ENCODE measurements around the gene CEP126. TPM values are rescaled to one million over a fixed set of nuclear protein-coding genes. Genes with fewer than 3 reads are reported as not detected.

The CEP126 gene
- total RNA-seq, 1 donor from 2014 or later = 9.4 TPM

- H3K4me1 Mint-ChIP-seq (ENCODE audit: unreplicated experiment) = peaks cover 54% of the 10 kb centered on the region
- H3K4me3 Mint-ChIP-seq (ENCODE audit: unreplicated experiment) = peak overlapping the region; percentile 93
- H3K27me3 Mint-ChIP-seq (ENCODE audit: unreplicated experiment) = peaks cover 15% of the 10 kb centered on the region
- TF ChIP-seq CTCF (IDR thresholded peaks at IDR 0.05; ENCODE audit: unreplicated experiment) = no peak
- H3K9me3 Mint-ChIP-seq (ENCODE audit: unreplicated experiment) = no peaks in the 10 kb centered on the region
- peaks cover 4% of the 10 kb centered on the region for H3K36me3 Mint-ChIP-seq (ENCODE audit: low read depth, unreplicated experiment)
- no peak for DNase-seq (ENCODE audit: low spot score)
- H3K27ac Mint-ChIP-seq (ENCODE audit: unreplicated experiment) = peak overlapping the region; percentile 95
These were observed 471 bp upstream of the CEP126 start for GRCh38 chr11:101914341-101914737.

- Mint-ChIP-seq H3K4me3 (ENCODE audit: unreplicated experiment) (peak overlapping the region; percentile 93), H3K9me3 (ENCODE audit: unreplicated experiment) (no peaks in the 10 kb centered on the region), H3K4me1 (ENCODE audit: unreplicated experiment) (peaks cover 51% of the 10 kb centered on the region), H3K27ac (ENCODE audit: unreplicated experiment) (peak overlapping the region; percentile 95), H3K27me3 (ENCODE audit: unreplicated experiment) (peaks cover 15% of the 10 kb centered on the region), H3K36me3 (ENCODE audit: low read depth, unreplicated experiment) (peaks cover 4% of the 10 kb centered on the region)
- DNase-seq (ENCODE audit: low spot score) = no peak
- TF ChIP-seq CTCF (IDR thresholded peaks at IDR 0.05; ENCODE audit: unreplicated experiment) = no peak
These were observed 1.0 kb downstream of the CEP126 start for GRCh38 chr11:101915791-101916291.

- no peak for DNase-seq (ENCODE audit: low spot score)
- H3K4me1 Mint-ChIP-seq (ENCODE audit: unreplicated experiment) = peaks cover 49% of the 10 kb centered on the region
- H3K27me3 Mint-ChIP-seq (ENCODE audit: unreplicated experiment) = peaks cover 15% of the 10 kb centered on the region
- H3K9me3 Mint-ChIP-seq (ENCODE audit: unreplicated experiment) = no peaks in the 10 kb centered on the region
- no peak for TF ChIP-seq CTCF (IDR thresholded peaks at IDR 0.05; ENCODE audit: unreplicated experiment)
- peaks cover 4% of the 10 kb centered on the region for H3K36me3 Mint-ChIP-seq (ENCODE audit: low read depth, unreplicated experiment)
- H3K27ac Mint-ChIP-seq (ENCODE audit: unreplicated experiment) = peak within 1 kb of the TSS; percentile 95
- H3K4me3 Mint-ChIP-seq (ENCODE audit: unreplicated experiment) = peak within 1 kb of the TSS; percentile 93
These were observed 1.6 kb downstream of the CEP126 start, which contains the start of gene ANGPTL5 for GRCh38 chr11:101916422-101916821. ANGPTL5 (minus strand) TSS chr11:101916522; CDS start chr11:101907909, 8,613 bp downstream.

- no peak for TF ChIP-seq CTCF (IDR thresholded peaks at IDR 0.05; ENCODE audit: unreplicated experiment)
- Mint-ChIP-seq H3K9me3 (ENCODE audit: unreplicated experiment) (no peaks in the 10 kb centered on the region), H3K27me3 (ENCODE audit: unreplicated experiment) (peaks cover 15% of the 10 kb centered on the region), H3K27ac (ENCODE audit: unreplicated experiment) (no peak overlapping the region), H3K4me1 (ENCODE audit: unreplicated experiment) (peaks cover 41% of the 10 kb centered on the region), H3K4me3 (ENCODE audit: unreplicated experiment) (no peak overlapping the region), H3K36me3 (ENCODE audit: low read depth, unreplicated experiment) (peaks cover 4% of the 10 kb centered on the region)
- no peak for DNase-seq (ENCODE audit: low spot score)
These were observed 2.4 kb downstream of the CEP126 start for GRCh38 chr11:101917226-101917625.

- Mint-ChIP-seq H3K27ac (ENCODE audit: unreplicated experiment) (no peak overlapping the region), H3K4me1 (ENCODE audit: unreplicated experiment) (peaks cover 10% of the 10 kb centered on the region), H3K36me3 (ENCODE audit: low read depth, unreplicated experiment) (no peaks in the 10 kb centered on the region), H3K27me3 (ENCODE audit: unreplicated experiment) (peaks cover 3% of the 10 kb centered on the region), H3K4me3 (ENCODE audit: unreplicated experiment) (no peak overlapping the region), H3K9me3 (ENCODE audit: unreplicated experiment) (no peaks in the 10 kb centered on the region)
- TF ChIP-seq CTCF (IDR thresholded peaks at IDR 0.05; ENCODE audit: unreplicated experiment) = no peak
- DNase-seq (ENCODE audit: low spot score) = no peak
These were observed 6.2 kb downstream of the CEP126 start for GRCh38 chr11:101920992-101921391.

All from endothelial cell (in vitro differentiated cells).